HL-60/S4 treated with retinoic acid at 250 ng/mL for 4 days and 3 days (cell line): ENCODE data around the gene KRT14.
"Not testable (repeated sequence)": the region's sequence is repeated elsewhere in the genome, so short reads cannot be mapped to it uniquely, and the experiment has no call there.

ENCODE experiments used
- in situ Hi-C: fragments of 300-500 bp; cut with MboI; formaldehyde crosslinking; loops from 2 replicates; pipeline ENCODE4 v1.7.0; 2022; ENCODE audit warnings: low sequenced_read_pairs

The KRT14 gene

GRCh38 chr17:41580244-41580575 is 6.5 kb downstream of the KRT14 start:
- in situ Hi-C loops = no loop called here

DNA sequence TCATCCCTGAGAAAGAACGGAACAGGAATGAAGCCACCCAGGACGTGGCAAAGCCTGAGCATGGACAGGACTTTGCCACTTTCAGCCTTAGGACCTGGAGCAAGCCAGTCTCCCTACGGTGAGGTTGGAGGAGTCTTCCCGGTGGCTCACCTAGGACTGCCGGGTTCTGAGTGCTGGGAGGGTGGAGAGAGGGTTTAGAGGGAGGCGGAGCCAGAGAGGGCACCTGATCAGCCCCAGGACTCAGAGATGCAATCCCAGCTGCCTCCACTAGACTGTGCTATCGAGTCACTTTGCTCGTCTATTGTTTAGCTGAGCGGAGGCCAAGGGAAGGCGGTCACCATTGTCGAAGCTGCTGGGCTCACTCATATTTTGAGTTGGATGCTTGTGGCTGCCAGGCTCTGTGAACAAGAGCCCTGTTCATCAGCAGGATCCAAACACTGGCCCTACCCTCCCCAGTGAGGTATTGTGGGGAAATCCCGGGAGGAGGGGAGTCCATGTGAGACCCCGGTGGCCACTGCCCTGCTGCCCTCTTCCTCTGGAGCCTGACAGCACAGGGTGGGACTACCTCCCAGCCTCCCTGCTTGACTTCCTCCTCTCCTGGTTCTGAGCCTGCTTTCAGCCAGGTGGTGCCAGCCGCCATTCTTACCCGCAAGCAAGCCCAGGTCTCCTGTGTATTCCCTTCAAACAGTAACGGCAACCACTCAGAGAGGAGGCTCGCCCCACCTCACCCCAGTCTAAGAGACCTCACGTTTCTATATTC is 7.0 kb downstream of the KRT14 start:
- in situ Hi-C loops = no loop called here

DNA sequence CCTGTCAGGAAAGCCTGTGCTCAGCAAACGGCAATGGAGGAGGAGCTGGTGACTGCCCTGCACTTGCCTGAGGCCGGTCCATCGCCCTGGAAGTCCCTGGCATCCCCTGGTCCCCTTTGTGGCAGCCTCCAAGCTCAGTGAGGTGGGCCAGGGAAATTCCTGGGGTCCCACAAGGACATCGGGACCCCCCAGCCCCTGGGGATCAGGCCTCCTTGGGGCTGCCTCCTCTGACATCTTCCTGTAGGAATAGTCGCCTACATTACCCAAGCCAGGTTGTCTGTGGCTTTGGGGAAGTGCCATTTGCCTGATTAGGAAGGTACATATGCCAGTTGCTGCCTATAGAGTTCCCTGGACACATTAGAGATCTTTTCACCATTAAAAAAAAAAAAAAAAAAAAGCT is 7.7 kb downstream of the KRT14 start:
- in situ Hi-C loops = no loop called here

GRCh38 chr17:41578538-41578937 is 8.2 kb downstream of the KRT14 start:
- in situ Hi-C loops = no loop called here

DNA sequence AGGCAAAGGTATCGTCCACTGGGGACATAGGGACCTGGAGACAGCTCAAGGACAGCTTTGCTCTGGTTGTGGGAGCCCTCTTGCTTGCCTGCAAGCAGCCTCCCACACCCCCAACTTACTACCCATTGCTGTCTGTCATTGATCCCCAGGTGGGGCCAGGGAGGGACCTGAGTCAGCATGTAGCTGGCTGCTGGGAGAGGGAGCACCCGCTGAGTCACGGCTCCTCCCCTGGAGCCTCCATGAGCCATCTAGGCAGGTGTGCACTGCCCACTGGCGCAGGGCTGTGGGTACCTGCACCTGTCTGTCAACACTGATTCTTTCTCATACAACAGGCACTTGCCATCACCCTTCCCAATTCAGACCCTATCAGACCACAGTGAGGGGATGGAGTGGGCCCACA is 10.0 kb downstream of the KRT14 start:
- in situ Hi-C loops = not testable (repeated sequence)

GRCh38 chr17:41575336-41575735 is 11.4 kb downstream of the KRT14 start:
- in situ Hi-C loops = no loop called here

DNA sequence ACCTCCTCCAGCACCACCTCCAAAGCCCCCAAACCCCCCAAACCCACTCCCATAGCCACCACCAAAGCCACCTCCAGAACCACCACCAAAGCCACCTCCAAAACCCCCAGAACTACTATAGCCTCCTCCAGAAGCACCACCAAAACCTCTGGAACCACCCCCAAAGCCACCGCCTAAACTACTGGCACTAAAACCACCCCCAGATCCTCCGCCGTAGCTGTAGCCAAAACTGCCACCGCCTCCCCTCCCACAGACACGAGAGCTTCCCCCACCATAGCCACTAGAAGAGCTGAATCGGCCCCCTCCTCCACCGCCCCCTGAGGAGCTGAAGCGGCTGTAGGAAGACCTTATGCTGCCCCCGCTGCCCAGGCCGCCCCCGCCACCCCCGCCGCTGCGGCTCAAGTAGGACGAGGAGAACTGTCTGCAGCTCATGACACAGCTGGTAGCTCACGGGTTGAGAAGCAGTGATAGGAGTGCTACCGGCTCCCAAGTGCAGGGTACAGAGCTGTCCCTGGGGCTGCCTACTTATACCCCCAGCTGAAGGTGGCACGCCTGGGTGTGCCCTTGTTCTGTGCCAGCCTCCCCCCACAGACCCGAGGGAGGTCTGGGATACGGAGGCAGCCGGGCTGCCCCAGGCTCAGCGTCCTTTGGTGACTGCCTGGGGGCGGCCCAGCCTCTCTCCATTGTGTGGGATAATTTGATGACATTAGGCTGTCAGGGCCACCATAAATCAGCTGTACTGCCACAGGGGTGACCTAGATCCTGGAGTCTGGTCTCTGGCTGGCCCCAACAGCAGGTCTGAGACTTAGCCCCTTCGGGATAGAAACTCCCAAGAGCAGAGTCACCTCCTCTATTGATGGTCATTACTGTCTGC is 14.9 kb downstream of the KRT14 start, which contains the start of gene KRT9:
Gene KRT9 (minus strand): TSS at position 499 of the 874 bp plus-strand sequence. CDS start 67 bp downstream, at position 432.
- in situ Hi-C loops = no loop called here

- in situ Hi-C loops = no loop called here
Measured at GRCh38 chr17:41567317-41567716, 19.4 kb downstream of the KRT14 start.

DNA sequence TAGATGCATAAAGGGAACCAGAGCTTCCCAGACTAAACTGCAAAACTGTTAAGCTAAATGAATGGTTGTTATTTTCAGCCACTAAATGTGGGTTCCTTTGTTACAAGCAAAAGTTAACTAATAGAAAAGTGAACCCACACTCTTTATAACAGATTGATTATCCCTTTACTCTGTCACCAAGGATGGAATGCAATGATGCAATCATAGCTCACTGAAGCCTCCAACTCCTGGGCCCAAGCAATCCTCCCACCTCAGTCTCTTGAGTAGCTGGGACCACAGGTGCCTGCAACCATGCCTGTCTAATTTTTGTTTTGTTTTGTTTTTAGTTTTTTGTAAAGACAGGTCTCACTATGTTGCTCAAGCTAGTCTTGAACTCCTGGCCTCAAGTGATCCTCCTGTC is 21.4 kb downstream of the KRT14 start:
- in situ Hi-C loops = no loop called here

DNA sequence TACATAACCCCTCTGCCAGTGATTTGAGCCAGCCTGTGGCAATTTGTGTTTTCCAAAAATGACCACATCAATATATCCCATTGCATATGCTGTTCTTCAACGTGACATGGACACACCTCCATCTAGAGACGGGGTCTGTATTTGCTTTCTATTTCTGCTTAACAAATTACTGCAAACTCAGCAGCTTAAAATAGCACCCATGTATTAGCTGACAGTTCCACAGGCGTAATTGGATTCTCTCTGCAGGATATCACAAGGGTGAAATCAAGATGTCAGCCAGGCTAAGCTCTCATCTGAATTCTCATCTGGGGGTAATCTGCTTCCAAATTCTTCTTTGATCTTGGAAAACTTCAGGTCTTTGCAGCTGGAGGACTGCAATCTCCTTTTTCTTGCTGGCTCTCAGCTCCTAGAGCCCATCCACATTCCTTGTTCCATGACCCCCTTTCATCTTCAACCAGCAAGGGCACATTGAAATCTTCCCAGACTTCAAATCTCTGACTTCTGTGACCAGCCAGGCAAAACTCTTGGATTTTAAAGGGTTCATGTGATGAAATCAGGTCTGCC is 23.0 kb downstream of the KRT14 start:
- in situ Hi-C loops = no loop called here

GRCh38 chr17:41561554-41561953 is 25.1 kb downstream of the KRT14 start:
- in situ Hi-C loops = no loop called here

GRCh38 chr17:41559548-41559947 is 27.1 kb downstream of the KRT14 start:
- in situ Hi-C loops = no loop called here

- in situ Hi-C loops = no loop called here
Measured at GRCh38 chr17:41556931-41557330, 29.8 kb downstream of the KRT14 start.

- in situ Hi-C loops = no loop called here
Measured at GRCh38 chr17:41556306-41556705, 30.4 kb downstream of the KRT14 start.

DNA sequence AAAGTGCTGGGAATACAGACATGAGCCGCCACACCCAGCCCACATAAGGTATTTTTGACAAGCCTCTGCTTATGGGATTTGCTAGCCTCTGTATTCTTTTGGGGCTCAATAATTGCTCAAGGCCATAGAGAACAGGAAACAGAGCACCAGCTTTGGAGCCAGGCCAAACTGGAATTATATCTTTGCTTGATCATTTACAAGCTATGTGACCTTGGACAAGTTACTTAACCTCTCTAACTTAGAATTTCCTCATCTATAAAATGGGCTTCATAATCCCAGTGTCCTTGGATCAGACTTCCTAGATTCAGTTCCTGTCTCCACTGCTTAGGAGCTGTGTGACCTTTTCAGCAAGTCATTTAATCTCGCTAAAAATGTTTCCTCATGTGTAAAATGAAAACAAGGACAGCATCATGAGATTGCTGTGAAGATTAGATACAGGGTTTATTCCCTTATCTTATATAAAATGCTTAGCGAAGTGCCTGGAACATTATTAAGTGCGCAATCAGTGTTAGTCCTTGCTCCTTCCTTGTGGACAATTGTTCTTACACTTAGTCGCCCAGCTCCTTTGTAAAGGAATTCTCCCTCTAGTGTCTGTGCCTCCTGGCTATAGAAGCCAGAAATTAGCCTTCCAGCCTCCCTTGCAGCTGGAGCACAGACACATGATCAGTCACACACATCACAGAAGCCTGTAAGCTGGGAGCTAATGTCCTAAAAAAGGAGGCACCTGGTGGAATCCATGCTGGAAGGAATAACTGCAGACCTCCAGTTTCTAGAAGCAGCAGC is 31.4 kb downstream of the KRT14 start:
- in situ Hi-C loops = no loop called here

DNA sequence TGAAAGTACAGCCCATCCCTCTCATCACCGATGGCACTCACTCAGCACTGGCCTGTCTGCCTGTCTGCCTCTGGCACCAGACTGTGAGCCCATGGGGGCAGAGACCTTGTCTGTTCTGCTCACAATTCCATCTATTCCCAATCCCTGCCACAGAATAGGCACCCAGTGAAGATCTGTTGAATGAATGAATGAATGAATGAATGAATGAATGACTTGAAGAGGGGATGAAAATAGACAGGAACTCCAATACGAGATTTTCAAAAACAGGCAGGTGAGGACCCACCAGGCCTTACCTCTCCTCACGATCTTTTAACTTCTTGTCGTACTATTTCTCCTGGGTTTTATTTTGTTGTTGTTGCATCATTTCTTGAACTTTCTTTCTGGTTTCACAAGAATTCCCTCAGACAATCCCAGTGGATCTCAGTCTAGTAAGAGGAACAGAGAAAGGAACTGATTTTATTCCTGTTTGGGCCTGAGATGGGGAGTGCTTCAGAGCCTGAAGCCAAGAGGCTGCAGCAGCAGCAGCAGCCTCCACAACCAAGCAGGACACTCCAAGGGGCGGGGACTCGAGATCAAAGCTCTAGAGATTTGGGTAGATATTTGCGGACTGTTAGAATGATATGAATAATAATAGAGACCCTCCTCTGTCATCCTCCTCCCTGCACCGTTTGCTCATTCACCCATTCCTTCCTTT is 32.6 kb downstream of the KRT14 start:
- in situ Hi-C loops = no loop called here

GRCh38 chr17:41553176-41553575 is 33.5 kb downstream of the KRT14 start:
- in situ Hi-C loops = no loop called here

- in situ Hi-C loops = no loop called here
Measured at GRCh38 chr17:41552455-41552854, 34.2 kb downstream of the KRT14 start.

GRCh38 chr17:41551365-41551764 is 35.3 kb downstream of the KRT14 start:
- in situ Hi-C loops = no loop called here

DNA sequence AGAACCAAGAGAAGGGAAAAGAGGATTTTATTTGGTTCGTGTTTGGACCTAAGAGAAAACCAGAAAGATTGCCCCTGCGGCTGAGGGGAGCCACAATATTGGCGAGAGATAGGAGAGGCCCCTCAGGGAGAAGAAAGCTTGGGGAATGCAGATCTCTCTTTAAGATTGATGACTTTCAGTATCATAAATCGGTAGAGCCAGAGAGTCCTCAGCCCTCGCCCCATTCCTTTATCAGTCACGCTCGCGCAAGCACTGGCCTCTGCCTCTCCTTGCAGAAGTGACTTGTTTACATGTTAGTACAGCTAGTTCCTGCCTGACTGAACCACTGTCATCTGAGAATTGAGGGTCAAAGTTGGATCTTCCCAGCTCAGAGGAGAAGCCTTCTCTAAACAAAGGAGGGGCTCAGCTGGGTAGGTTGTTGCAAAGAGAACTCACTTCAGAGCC is 37.1 kb downstream of the KRT14 start:
- in situ Hi-C loops = no loop called here
